ENCODE measurements around the gene CCL14.

CCL14 gene

GRCh38 chr17:36014946-36015345 lies 28.4 kb upstream of the CCL14 start:
- DNase-seq (ENCODE audit: low read depth, low spot score): no peak
- TF ChIP-seq POLR2AphosphoS5 (IDR thresholded peaks at IDR 0.05; ENCODE audit: borderline replicate concordance, low read depth, low read length) (no peak), FOXP2 (optimal IDR thresholded peaks at IDR 0.05; ENCODE audit: control extremely low read depth, extremely low read length, insufficient read depth) (no peak), EZH2 (IDR thresholded peaks at IDR 0.05) (no peak)
- no peaks in the 10 kb centered on the region for H3K9me3 ChIP-seq (ENCODE audit: low read depth, low read length)

DNA sequence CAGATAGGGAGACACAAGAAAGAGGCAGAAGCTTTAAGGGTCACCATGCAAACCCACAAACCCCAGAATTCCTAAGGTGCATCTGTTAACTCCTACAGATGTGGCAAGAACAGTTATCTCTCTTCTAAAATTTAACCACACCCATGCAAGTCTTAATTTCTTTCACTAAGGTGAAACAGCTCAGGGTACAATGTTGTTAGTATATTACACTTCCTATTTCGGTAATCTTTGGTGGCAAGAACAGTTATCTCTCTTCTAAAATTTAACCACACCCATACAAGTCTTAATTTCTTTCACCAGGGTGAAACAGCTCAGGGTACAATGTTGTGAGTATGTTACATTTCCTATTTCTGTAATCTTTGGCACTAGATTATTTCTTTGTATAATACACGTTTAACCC lies 24.7 kb upstream of the CCL14 start:
- Histone ChIP-seq H3K36me3 (ENCODE audit: insufficient read depth, low read length) (no peaks in the 10 kb centered on the region), H3K4me3 (no peak overlapping the region), H3K27ac (no peak overlapping the region), H3K9me3 (ENCODE audit: low read depth, low read length) (no peaks in the 10 kb centered on the region), H3K9ac (ENCODE audit: insufficient read length) (no peak overlapping the region)
- TF ChIP-seq FOXP2 (optimal IDR thresholded peaks at IDR 0.05; ENCODE audit: control extremely low read depth, extremely low read length, insufficient read depth) (no peak), EZH2 (IDR thresholded peaks at IDR 0.05) (no peak), POLR2AphosphoS5 (IDR thresholded peaks at IDR 0.05; ENCODE audit: borderline replicate concordance, low read depth, low read length) (no peak)
- no peak for DNase-seq (ENCODE audit: low read depth, low spot score)

More at GRCh38 chr17:36014946-36015345, 28.4 kb upstream of the CCL14 start:
- Histone ChIP-seq H3K4me3 (no peak overlapping the region), H3K27ac (no peak overlapping the region), H3K36me3 (ENCODE audit: insufficient read depth, low read length) (no peaks in the 10 kb centered on the region), H3K9ac (ENCODE audit: insufficient read length) (no peak overlapping the region)

DNA sequence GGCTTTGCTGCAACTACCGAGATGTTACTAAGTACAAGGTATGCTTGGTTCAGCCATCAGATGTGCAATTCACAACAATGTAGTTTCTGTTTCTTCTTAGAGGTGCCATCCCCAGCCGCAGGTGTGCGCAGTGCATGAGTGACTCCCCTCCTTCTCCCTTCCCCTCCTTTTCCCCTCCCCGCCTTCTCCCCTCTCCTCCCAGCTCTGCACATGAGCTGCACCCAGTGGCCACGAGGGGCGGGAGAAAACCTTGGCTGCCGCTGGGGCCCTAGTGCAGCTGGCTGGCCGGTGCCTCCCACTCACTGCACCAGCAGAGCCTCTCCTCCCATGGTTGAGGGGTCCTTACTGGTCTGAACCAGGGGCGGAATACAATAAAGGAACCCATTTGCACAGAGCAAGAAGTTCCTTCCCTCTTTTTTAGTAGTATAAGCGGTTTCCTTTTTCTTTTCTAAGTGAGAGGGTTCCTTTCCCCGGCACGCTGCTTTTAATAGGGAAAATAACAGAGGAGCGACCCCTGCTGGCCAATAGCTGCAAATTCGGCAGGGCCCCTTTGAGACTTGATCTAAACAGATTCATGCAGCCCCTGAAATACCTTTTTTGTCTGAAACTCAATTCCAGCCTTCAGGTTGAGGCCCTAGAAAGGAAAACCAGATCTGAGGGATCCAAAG lies 22.6 kb upstream of the CCL14 start:
- Histone ChIP-seq H3K36me3 (ENCODE audit: insufficient read depth, low read length) (no peaks in the 10 kb centered on the region), H3K4me3 (no peak overlapping the region), H3K9ac (ENCODE audit: insufficient read length) (no peak overlapping the region), H3K27ac (no peak overlapping the region), H3K9me3 (ENCODE audit: low read depth, low read length) (no peaks in the 10 kb centered on the region)
- no peak for DNase-seq (ENCODE audit: low read depth, low spot score)
- TF ChIP-seq EZH2 (IDR thresholded peaks at IDR 0.05) (no peak), POLR2AphosphoS5 (IDR thresholded peaks at IDR 0.05; ENCODE audit: borderline replicate concordance, low read depth, low read length) (no peak), FOXP2 (optimal IDR thresholded peaks at IDR 0.05; ENCODE audit: control extremely low read depth, extremely low read length, insufficient read depth) (no peak)

GRCh38 chr17:36004594-36005108 lies 18.1 kb upstream of the CCL14 start:
- Histone ChIP-seq H3K36me3 (ENCODE audit: insufficient read depth, low read length) (no peaks in the 10 kb centered on the region), H3K27ac (no peak overlapping the region), H3K9ac (ENCODE audit: insufficient read length) (no peak overlapping the region), H3K9me3 (ENCODE audit: low read depth, low read length) (no peaks in the 10 kb centered on the region), H3K4me3 (no peak overlapping the region)
- no peak for DNase-seq (ENCODE audit: low read depth, low spot score)
- TF ChIP-seq POLR2AphosphoS5 (IDR thresholded peaks at IDR 0.05; ENCODE audit: borderline replicate concordance, low read depth, low read length) (no peak), FOXP2 (optimal IDR thresholded peaks at IDR 0.05; ENCODE audit: control extremely low read depth, extremely low read length, insufficient read depth) (no peak), EZH2 (IDR thresholded peaks at IDR 0.05) (no peak)

- no peak for DNase-seq (ENCODE audit: low read depth, low spot score)
These were observed 16.1 kb upstream of the CCL14 start for GRCh38 chr17:36002631-36003030.

GRCh38 chr17:36001862-36002603 lies 15.5 kb upstream of the CCL14 start:
- Histone ChIP-seq H3K27ac (no peak overlapping the region), H3K4me3 (no peak overlapping the region), H3K9me3 (ENCODE audit: low read depth, low read length) (no peaks in the 10 kb centered on the region), H3K36me3 (ENCODE audit: insufficient read depth, low read length) (no peaks in the 10 kb centered on the region), H3K9ac (ENCODE audit: insufficient read length) (no peak overlapping the region)
- DNase-seq (ENCODE audit: low read depth, low spot score): no peak
- TF ChIP-seq EZH2 (IDR thresholded peaks at IDR 0.05): no peak
- no peak for TF ChIP-seq FOXP2 (optimal IDR thresholded peaks at IDR 0.05; ENCODE audit: control extremely low read depth, extremely low read length, insufficient read depth)
- no peak for TF ChIP-seq POLR2AphosphoS5 (IDR thresholded peaks at IDR 0.05; ENCODE audit: borderline replicate concordance, low read depth, low read length)

More at GRCh38 chr17:36002631-36003030, 16.1 kb upstream of the CCL14 start:
- no peaks in the 10 kb centered on the region for H3K9me3 ChIP-seq (ENCODE audit: low read depth, low read length)
- H3K9ac ChIP-seq (ENCODE audit: insufficient read length): no peak overlapping the region
- no peak overlapping the region for H3K27ac ChIP-seq
- H3K36me3 ChIP-seq (ENCODE audit: insufficient read depth, low read length): no peaks in the 10 kb centered on the region
- TF ChIP-seq EZH2 (IDR thresholded peaks at IDR 0.05): no peak
- no peak for TF ChIP-seq FOXP2 (optimal IDR thresholded peaks at IDR 0.05; ENCODE audit: control extremely low read depth, extremely low read length, insufficient read depth)
- TF ChIP-seq POLR2AphosphoS5 (IDR thresholded peaks at IDR 0.05; ENCODE audit: borderline replicate concordance, low read depth, low read length): no peak
- H3K4me3 ChIP-seq: no peak overlapping the region

DNA sequence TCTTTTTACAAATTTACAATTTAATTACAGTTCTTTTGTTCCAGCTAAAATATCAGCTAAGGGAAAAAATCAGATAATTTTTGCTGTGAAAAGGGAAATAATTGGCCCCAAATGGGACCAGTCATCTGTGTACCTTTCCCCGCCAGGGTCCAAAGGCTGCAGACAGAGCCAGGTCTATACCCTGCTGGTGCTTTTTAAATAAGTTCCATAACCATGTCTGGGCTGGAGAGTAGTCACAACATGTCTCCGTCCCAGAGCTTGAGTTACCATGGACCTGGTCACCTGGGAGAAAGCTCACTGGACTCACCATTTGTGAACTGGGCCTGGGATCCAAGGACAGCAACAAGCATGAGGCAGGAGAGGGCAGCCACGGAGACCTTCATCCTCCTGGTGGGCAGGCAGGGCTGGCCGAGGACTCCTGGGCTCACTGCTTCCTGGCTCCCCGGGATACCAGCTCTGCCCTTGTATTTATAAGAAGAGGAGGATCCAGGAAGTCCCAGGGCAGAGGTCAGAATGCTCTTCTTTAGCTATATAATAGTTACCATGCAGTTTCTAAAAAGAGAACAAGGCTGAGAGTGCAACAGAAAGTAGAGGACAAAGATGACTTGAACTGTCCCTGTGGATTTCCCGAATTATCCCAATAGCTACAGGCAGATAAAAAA lies 14.7 kb upstream of the CCL14 start, which contains the start of gene CCL15:
CCL15 (minus strand) TSS at position 444 of the 662 bp plus-strand sequence; CDS start at position 383, 61 bp downstream.
- no peak for DNase-seq (ENCODE audit: low read depth, low spot score)
- no peak within 1 kb of the TSS for H3K4me3 ChIP-seq
- H3K36me3 ChIP-seq (ENCODE audit: insufficient read depth, low read length): no peaks in the 10 kb centered on the region
- TF ChIP-seq POLR2AphosphoS5 (IDR thresholded peaks at IDR 0.05; ENCODE audit: borderline replicate concordance, low read depth, low read length) (no peak), EZH2 (IDR thresholded peaks at IDR 0.05) (no peak), FOXP2 (optimal IDR thresholded peaks at IDR 0.05; ENCODE audit: control extremely low read depth, extremely low read length, insufficient read depth) (no peak)
- H3K9me3 ChIP-seq (ENCODE audit: low read depth, low read length): no peaks in the 10 kb centered on the region
- H3K27ac ChIP-seq: no peak within 1 kb of the TSS
- no peak within 1 kb of the TSS for H3K9ac ChIP-seq (ENCODE audit: insufficient read length)

DNA sequence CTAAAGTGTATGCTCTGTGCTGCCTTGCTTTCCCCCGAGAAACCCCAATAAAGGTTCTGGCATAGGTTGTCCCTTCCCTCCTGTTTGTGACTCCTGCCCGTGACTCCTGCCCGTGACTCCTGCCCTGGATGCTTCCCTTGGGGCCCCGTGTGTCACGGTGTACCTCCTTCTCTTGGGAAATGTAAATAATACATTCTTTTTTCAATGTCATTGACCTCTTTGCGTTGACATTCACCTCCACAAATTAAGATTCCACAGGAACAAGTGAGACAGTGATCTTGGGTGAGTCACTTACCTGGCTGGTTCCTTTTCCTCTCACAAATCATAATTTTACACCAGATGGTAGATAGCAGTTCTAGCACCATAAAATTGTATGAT lies 14.2 kb upstream of the CCL14 start:
- no peak for TF ChIP-seq FOXP2 (optimal IDR thresholded peaks at IDR 0.05; ENCODE audit: control extremely low read depth, extremely low read length, insufficient read depth)
- TF ChIP-seq POLR2AphosphoS5 (IDR thresholded peaks at IDR 0.05; ENCODE audit: borderline replicate concordance, low read depth, low read length): no peak
- no peak for TF ChIP-seq EZH2 (IDR thresholded peaks at IDR 0.05)

More for the DNA sequence above, 14.2 kb upstream of the CCL14 start:
- H3K4me3 ChIP-seq: no peak overlapping the region
- no peak for DNase-seq (ENCODE audit: low read depth, low spot score)
- H3K9me3 ChIP-seq (ENCODE audit: low read depth, low read length): no peaks in the 10 kb centered on the region
- H3K36me3 ChIP-seq (ENCODE audit: insufficient read depth, low read length): no peaks in the 10 kb centered on the region
- H3K9ac ChIP-seq (ENCODE audit: insufficient read length): no peak overlapping the region
- H3K27ac ChIP-seq: no peak overlapping the region
